Upper lobe of left lung (tissue), 4 donors: ENCODE measurements around the gene EEPD1.

Experiments
- EP300 ChIP-seq, 4 donors: sonication (generic); formaldehyde crosslinking; IDR thresholded peaks; one replicate each; pipeline ENCODE4 v1.5.1; 2017; ENCODE audit warnings: antibody characterized with exemption in 4 of 4, control low read depth in 2 of 4
- POLR2A ChIP-seq, 4 donors: fragments of 450-650 bp; IDR thresholded peaks; one replicate each; pipeline ENCODE4 v1.5.1; 2016 to 2017; ENCODE audit warnings: antibody characterized with exemption in 4 of 4, mild to moderate bottlenecking in 2 of 4
- POLR2AphosphoS5 ChIP-seq, 2 donors: sonication (generic); formaldehyde crosslinking; IDR thresholded peaks; one replicate each; pipeline ENCODE4 v1.5.1; 2017; ENCODE audit warnings: antibody characterized with exemption in 2 of 2
- TF ChIP-seq, protein P1 (sequence below), 6 experiments: fragments of 450-650 bp in 4 of 6; fragments of 200-600 bp in 2 of 6; sonication (generic) in 2 of 6; IDR thresholded peaks; one replicate each; pipeline ENCODE4 v1.5.1; 2016 to 2019; ENCODE audit warnings: antibody characterized with exemption in 6 of 6

DNA sequence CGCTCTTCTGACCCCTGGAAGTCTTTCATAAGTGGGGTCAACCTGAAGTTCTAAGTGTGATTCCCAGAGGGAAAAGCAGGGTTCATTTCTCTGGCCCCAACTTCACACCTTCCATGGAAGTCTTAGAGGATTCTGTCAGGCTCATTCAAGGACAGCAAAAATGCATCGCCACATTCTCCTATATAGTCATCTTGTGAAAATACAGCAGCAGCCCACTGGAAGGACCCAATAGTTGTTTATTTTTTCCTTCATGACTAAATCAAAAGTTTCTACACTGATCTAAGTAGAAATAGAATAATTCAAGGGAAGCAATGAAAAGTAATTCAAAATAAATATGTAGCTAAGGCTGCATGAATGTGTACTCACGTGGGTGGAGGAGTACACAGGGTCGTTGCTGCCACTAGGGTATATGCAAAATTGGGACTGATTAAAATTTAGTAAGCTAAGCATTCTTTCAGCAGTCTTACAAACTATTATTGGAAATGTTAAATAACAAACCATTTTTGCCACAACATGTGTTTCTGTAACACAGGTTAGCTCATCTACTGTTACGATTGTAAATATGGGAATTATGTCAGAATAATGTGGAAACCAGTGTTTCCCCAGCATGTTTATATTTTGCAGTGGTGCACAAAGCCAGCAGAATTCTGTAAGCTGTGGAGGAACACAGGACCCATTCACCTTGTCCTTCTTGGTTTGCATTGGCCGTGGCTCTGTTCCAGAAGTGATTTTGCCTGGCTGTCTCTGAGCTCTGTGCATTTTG lies 33.5 kb downstream of the EEPD1 start:
- TF ChIP-seq POLR2A (IDR thresholded peaks at IDR 0.05) (no peak), POLR2AphosphoS5 (IDR thresholded peaks at IDR 0.05) (no peak), EP300 (IDR thresholded peaks at IDR 0.05) (no peak)
- TF ChIP-seq, protein P1, sequence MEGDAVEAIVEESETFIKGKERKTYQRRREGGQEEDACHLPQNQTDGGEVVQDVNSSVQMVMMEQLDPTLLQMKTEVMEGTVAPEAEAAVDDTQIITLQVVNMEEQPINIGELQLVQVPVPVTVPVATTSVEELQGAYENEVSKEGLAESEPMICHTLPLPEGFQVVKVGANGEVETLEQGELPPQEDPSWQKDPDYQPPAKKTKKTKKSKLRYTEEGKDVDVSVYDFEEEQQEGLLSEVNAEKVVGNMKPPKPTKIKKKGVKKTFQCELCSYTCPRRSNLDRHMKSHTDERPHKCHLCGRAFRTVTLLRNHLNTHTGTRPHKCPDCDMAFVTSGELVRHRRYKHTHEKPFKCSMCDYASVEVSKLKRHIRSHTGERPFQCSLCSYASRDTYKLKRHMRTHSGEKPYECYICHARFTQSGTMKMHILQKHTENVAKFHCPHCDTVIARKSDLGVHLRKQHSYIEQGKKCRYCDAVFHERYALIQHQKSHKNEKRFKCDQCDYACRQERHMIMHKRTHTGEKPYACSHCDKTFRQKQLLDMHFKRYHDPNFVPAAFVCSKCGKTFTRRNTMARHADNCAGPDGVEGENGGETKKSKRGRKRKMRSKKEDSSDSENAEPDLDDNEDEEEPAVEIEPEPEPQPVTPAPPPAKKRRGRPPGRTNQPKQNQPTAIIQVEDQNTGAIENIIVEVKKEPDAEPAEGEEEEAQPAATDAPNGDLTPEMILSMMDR (IDR thresholded peaks at IDR 0.05): no peak
